Activated CD4-positive, alpha-beta T cell treated with anti-CD3 and anti-CD28 coated beads, Interleukin-2, amount 50 U/mL, for 24 hours (primary cell): Measurements from ENCODE around the gene SDK2.

Experiments used
- DNase-seq, 2 donors: peaks; one replicate each; pipeline ENCODE4 v3.0.0-alpha.2; 2020; ENCODE audit warnings: low read depth in 1 of 2, low spot score in 1 of 2

The SDK2 gene

DNA sequence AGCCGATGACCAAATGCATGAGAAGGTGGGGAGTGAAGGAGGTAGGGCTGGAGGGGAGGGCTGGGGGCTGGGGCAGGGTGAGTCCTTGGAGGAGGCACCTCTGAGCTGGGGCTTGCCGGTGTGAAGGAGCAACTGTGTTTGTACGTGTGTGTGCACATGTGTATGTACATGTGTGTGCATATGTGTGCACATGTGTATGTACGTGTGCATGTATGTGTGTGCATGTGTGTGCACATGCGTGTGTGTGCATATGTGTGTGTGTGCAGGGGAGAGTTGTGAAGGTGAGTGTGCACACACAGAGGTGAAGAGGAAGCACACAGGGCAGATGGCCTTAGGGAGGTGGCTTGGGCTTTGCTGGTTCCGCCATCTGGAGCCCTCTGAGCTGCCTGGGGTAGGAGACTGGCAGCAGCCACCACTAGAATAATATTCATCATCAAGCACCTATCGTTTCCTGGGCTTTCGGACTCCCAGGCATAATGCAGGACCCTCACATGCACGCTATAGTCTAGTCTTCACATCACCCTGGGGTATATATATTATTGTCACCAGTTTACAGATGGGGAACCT is 211.5 kb downstream of the SDK2 start:
- DNase-seq: no peak

DNA sequence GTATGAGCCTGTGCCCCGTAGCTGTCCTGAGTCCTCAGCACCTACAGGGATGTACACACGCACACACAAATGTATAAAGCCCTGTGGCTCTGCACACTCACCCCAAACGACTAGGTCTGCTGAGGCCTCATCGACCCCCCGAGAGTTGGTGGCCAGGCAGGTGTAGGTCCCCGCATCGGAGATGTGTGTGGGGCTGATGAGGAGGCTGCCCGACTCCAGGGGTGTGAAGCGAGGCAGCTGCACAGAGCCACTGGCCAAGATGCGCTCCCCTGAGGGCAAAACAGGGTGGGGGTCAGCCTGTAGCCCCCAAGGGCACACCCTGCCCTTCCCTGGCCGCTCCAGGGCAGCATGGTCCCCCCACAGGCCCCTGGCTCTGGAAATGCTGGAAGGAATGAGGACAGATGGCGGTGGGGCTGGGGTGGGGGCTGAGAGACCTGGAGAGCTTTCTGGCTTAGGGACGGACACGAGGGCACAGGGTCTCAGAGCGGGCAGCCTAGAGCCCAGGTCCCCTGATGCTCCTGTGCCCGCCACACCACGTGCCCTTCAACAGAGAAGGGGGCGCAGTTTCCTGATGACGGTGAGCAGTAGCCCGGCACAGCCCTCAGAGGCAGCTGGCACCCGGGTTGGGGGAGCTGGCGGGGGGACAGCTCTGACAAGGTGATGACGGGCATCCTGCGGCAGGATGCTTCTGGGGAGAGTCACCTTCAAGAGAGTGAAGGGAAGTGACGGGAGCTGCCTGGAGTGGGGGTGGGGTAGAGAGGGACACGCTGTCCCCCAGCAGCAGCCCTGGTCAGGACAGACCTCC is 212.6 kb downstream of the SDK2 start:
- no peak for DNase-seq

DNA sequence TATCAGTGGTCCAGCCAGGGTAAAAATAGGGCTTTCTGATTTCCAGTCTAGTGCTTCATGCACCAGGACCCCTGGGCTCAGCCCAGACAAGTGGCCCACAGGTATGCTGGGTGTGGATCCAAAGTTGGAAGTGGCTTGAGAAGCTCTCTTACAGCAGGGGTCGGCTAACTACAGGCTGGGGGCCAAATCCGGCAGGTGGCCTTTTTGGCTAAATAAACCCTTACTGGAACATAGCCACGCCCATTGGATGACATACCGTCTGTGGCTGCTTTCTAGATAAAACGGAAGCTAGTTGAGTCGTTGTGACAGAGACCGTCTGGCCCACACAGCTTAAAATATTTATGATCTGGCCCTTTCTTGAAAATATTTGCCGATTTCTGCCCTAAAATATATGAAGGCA is 213.4 kb downstream of the SDK2 start:
- DNase-seq: no peak

DNA sequence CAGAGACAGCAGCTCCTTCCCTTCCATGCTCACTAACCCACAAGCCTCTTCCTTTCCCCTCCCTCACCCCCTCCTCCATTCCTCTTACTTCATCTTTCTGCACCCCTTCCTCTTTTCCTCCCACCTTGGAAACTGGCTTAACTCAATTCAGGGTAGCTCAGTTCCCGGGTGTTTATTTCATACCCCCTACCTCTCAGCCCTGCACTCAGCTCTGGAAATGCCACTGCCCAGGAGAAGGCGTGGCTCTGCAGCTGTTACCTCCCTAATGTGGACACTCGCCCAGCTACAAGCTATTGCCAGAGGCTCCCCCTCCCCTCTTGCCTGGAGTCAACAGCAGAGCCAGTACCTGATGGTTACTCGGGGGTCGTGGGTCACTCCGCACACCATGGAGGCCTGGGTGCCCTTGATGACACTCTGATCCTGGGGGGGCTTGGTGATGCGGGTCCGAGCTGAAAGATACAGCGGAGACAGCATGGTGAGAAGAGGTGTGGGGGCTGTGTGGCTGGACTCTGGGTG is 214.0 kb downstream of the SDK2 start:
- DNase-seq: no peak

DNA sequence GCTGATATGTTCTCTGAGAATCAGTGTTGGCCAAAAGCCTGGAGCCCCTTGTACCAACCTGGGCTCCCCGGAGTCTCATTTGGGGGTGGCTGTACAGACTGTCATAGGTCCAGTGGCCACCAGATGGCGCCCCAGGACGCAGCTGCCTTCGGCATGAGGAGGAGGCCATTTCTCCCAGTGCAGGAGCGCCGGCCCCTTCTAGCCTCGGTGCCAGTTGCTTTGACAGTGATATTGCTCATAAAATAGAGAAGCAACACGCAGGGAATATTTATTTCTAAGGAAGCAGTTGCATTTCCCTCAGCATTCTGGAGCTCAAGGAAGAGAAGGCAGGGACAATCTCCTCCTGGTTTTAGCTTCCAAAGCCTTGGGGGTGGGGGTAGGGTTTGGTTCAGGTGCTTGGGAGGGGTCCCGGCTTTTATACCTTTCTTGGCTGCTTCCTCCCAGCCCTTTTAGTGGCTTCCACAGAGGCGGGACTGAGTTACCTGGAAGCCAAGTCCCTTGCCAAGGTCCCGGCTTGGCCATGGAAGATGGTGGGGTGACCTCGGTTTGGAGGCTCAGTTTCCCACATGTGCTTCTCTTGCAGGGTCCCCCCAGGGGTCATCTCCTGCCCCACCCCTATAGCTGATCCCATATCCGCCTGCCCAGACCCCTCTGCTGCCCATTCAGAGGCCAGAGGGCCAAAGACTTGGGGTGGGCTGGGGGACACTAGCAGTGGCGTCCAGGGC is 214.6 kb downstream of the SDK2 start:
- DNase-seq: peak; percentile 79 to 85

DNA sequence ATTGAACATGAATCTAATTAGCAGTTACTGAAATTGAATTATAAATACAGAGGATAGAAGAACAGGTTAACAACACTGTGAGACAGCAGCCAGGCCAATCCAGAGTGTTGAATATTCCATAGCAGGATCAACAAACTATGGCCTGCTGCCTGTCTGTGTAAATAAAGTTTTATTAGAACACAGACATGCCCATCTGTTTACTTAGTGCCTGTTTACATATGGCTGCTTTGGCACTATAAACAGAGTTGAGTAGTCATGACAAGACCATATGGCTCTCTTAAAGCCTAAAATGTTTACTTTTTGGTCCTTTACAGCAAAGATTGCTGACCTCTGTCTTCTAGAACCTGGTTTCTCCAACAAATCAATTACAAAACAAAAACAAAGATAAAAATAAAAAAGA is 217.0 kb downstream of the SDK2 start:
- no peak for DNase-seq

DNA sequence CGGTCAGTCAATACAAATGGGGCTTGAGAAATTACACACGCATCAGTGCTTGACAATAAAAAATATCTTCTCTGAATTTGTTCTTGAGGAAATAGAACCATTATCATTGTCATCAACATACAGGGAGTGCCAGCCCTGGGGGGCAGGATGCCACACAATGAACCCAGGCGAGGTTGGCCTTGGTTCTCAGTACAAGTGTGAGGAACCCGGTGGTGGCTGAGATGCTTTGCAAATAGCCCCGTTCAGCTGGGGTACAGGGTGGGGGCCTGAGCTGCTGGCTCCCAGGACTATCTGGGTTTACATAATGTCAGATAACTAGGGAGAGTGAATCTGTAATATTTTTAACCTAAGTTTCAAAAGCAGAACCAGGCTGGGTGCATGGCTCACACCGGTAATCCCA is 219.7 kb downstream of the SDK2 start:
- no peak for DNase-seq

DNA sequence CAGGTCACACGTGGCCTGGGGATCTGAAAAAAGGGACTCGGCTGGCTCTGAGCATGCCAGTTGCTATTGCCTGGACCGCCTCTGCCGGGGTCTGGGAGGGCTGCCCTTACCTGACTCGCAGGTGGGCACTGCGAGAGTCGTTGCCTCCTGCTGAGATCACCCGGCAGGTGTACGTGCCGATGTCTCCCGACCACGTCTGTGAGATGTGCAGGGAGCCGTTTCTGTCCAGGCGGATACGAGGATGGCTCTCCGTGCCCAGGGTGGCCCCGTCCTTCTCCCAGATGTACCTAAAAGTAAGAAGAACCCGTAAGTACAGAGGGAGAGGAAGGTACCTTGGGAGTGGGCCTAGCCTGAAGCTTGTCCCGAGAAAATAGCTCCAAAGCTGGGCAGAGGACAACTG is 220.4 kb downstream of the SDK2 start:
- DNase-seq: no peak

DNA sequence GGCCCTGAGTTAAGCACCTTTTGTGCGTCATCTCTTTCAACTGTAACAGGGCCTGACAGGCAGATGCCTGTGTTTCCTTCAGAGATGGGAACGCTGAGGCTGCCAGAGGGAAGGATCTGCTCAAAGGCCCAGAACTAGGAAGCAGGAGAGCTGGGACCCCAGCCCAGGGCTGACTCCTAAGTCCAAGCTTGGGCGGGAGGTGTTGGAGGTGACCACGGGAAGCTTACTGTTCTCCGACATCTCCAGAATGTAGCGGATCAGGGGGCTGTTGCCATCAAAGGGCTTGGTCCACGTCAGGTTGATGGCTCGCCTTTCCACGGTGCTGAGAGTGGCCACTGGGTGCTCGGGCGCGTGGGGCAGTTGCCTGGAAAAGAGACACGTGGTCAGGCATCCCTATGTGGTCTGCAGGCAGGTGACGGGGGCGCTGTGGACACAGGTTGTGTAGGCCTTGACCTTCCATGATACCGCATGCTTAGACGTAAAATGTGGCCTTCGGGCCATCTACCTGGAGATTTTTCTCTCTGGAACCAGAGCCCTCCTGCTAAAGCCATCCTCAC is 221.0 kb downstream of the SDK2 start:
- no peak for DNase-seq

DNA sequence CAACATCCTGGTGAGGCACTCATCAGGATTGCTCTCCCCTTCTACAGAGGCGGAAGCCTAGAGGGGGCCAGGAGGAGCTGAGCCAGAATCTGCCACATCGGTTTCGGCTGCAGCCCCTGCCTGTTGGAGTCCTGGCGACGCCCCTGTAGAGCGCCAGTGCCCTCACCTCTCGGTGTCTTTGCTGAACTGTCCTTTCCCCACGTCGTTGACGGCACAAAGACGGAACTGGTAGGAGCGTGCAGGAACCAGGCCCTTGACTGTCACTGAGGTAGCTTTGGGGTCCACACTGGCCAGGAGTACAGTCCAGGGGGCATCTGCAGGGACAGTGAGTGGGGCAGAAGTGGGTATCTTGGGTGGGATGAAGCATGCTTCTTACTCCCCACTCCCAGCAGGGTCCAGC is 222.1 kb downstream of the SDK2 start:
- no peak for DNase-seq

DNA sequence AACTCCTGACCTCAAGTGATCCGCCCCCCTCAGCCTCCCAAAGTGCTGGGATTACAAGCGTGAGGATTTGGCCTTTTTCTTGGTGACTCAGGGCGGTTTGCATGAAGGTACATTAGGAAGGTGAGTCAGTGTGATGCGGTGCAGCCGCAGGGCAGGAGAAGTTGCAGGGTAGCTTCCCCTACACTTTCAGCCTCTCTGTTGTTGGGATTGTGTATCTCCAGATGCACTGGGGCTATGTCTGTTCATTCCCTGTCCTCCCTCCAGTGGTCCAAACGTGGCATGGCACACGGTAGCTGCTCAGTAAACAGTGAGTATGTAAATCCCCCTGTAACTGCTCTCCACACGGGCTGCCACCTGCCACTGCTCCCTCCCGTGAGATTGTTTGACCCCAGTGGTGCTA is 223.3 kb downstream of the SDK2 start:
- DNase-seq: no peak

DNA sequence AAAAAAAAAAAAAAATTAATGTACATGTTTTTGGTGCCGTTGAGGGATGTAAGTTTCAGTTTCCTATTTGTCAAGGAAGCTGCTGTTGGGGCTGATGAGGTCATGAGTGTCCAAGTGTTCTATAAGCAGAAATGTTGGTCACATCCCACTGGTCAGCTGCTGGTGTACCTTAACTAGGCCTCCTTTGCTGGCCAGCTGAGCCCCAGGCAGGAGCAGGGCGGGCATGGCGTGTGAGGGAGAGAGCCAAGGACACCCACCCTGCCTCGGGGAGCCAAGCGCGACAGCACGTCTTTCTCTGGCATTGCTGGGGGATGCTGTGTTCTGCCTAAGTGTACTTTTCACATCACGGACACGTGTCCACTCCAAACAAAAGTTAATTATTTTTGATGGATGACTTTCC is 224.4 kb downstream of the SDK2 start:
- no peak for DNase-seq

DNA sequence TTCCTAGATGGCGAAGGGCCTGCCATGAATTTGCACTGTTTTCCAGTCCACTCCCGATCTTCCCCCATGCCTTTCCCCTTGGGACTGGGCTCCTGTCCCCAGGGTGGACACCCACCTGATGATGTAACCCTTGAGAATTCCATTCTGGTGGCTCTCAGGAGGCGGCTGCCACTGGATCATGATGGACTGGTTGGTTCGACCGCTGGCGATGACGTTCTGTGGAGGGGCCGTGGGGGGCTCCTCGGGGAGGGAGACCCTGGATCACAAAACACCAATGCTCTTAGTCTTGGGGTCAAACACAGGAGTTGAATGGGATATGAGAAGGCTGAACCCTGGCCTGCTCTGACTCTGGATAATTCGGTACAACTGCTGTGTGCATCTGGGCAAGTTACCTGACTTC is 225.2 kb downstream of the SDK2 start:
- DNase-seq: no peak

DNA sequence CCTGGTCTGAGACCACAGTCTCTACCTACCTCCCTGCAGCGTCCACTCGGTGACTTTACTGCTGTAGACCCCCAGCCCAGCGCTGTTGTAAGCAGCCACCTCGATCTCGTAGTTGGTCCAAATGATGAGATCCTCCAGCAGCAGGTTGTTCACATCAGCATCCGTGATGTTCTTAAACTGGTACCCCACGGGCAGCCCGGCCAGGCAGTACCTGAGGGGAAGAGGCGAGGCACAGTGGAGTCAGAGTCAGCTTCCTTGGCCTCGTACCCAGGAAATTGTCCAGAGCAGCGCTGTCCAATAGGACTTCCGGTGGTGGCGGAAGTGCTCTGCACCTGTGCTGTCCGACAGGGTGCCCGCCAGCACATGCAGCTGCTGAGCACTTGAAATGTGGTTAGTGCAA is 228.5 kb downstream of the SDK2 start:
- DNase-seq: no peak

DNA sequence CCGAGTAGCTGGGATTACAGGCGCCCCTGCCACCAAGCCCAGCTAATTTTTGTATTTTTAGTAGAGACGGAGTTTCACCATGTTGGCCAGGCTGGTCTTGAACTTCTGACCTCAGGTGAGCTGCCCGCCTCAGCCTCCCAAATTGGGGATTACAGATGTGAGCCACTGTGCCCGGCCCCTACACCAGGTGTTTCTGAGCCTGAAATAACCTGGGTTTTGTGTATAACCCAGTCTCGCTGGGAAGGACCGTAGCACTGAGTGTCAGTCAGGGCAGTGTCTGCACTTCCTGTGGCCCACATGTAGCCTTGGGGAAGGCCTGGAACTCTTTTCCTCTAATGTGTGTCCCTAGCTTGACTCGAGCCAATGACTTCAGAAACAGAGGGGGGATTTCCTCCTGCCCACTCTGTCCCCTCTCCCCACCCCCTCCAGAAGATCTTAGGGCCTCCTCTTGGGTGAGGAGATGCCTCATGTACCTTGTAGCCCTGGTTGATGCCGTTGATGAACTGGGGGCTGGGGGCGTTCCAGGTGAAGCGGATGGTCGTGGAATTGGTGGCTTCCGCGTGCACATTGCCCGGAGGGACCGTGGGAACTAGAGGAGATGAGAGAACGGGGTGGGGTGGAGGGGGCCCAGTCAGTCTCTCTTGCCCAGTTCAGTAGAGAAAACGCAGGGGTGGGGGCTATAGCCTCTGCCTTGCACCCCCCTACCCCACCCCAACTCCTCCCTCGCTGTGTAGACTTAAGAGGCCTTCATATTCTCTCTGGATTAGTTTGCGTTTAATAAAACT is 229.9 kb downstream of the SDK2 start:
- DNase-seq: no peak

DNA sequence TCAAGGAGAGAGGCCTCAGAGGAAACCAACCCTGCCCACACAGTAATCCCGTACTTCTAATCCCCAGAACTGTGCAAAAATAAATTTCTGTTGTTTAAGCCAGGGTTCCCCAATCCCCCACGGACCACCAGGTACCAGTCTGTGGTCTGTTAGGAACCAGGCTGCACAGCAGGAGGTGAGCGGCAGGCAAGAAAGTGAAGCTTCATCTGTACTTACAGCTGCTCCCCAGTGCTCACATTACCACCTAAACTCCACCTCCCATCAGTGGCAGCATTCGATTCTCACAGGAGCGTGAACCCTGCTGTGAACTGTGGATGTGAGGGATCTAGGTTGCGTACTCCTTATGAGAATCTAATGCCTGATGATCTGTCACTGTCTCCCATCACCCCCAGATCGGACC is 231.3 kb downstream of the SDK2 start:
- no peak for DNase-seq

DNA sequence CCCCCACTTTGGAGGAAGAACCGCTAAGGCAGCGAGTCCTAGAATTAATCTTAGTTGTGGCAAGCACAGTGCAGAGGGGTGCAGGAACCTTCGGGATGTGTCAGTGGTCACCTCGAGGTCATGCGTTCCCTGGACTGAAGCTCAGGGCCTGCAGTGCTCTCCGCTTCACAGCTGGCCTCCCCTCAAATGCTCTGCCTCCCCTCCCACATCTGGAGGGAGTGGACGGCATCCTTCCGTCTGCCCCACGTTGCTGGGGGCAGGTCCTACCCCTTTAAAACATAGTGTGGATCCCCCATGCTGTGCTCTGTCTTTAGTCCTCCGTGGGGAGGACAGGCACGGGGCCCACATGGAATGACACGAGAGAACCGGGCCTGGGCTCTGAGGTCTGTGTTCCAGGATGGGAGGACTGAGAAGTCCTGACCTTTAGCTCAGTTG is 232.9 kb downstream of the SDK2 start:
- DNase-seq: no peak

DNA sequence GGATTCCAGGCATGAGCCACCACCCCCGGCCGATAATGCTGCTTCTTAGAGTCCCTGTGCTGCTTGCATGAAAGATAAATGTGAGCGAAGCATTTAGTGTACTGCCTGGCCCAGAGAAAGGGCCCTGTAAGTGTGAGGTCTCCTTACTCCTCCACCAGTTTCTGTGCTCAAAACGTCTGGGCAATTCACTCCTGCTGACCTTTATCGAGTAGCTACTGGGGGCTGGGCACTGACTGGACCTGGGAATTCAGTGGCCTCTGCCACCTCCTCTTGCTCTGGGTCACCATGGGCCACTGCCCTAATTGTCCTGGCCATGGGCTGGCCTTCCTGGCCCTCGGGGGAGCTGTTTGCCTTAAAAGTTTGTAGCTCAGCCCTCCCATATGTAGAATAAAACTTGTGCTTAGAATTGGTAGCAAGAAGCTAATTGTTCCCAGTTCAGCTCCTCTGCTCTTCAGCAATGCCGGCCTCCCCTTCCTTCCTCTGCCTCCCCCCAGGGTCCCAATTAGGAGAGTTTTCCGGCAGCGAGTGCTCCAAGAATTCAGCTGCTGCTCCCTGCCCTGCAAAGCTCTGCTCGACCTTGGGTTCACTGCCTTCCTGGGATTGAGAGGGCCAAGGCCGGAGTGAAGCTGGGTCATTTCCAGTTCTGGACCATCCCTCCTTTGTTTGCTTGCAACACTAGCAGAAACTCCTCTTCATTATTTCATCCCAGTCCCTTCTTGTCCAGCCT is 233.5 kb downstream of the SDK2 start:
- no peak for DNase-seq

DNA sequence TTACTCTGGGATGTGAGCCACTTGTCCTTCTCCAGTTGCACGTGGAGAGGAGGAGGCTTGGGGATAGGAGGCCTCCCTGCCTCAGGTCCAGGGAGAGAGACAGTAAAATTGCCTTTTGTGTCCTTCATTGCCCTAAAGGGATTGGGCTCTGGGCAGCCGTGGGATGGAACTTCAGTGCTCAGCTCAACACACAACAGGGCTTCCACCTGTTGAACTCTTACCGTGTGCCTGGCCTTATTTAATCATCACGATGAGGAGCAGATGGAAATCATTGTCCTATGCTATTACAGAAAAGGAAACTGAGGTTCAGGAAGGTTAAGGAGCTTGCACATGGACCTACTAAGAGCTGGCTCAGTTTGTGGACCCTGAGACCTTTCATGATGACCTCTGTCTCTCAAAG is 240.0 kb downstream of the SDK2 start:
- no peak for DNase-seq

DNA sequence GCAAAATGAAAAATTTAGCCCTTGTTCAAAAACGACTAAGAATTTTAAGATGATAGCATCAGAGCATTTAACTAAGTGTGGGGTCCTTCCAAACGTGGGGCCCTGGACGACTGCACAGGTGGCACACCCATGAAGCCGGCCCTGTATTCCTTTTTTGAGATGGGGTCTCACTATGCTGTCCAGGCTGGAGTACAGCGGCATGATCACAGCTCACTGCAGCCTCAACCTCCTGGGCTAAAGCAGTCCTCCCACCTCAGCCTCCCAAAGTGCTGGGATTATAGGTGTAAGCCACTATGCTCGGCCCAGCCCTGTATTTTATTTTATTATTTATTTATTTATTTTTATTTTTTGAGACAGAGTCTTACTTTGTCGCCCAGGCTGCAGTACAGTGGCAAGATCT is 241.8 kb downstream of the SDK2 start:
- no peak for DNase-seq
